Measurements from ENCODE around the gene GABBR2.

The GABBR2 gene

DNA sequence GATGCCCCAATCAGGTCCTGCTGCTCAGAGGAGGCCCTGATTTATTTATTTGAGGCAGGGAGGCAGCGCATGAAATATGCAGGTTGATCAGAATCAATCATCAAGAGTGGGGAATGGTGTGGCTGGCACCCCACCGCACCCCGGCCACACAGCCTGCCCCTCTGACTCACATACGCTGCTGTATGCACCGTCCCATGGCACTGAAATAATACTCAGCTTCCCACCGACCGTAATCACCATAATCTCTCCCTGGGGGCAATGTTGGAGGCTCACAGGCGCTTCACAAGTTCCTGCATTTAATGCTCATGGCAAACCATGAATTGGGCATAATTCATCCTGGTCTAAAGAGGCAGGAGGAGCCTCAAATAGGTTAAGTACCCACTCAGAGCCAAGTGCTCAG is 312.1 kb downstream of the GABBR2 start:
- TF ChIP-seq, protein P1, sequence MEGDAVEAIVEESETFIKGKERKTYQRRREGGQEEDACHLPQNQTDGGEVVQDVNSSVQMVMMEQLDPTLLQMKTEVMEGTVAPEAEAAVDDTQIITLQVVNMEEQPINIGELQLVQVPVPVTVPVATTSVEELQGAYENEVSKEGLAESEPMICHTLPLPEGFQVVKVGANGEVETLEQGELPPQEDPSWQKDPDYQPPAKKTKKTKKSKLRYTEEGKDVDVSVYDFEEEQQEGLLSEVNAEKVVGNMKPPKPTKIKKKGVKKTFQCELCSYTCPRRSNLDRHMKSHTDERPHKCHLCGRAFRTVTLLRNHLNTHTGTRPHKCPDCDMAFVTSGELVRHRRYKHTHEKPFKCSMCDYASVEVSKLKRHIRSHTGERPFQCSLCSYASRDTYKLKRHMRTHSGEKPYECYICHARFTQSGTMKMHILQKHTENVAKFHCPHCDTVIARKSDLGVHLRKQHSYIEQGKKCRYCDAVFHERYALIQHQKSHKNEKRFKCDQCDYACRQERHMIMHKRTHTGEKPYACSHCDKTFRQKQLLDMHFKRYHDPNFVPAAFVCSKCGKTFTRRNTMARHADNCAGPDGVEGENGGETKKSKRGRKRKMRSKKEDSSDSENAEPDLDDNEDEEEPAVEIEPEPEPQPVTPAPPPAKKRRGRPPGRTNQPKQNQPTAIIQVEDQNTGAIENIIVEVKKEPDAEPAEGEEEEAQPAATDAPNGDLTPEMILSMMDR (IDR thresholded peaks at IDR 0.05; ENCODE audit: low read depth, low read length), result no peak
- no peak overlapping the region for H3K4me3 ChIP-seq (replicated peaks in 1 of 2; ENCODE audit: low read depth in 2 of 2, low read length in 2 of 2)
- DNase-seq (ENCODE audit: low read depth in 2 of 2), result no peak

GRCh38 chr9:98396236-98396635 is 312.5 kb downstream of the GABBR2 start:
- TF ChIP-seq, protein P1 (IDR thresholded peaks at IDR 0.05; ENCODE audit: low read depth, low read length), result no peak
- no peak for DNase-seq (ENCODE audit: low read depth in 2 of 2)
- no peak overlapping the region for H3K4me3 ChIP-seq (replicated peaks in 1 of 2; ENCODE audit: low read depth in 2 of 2, low read length in 2 of 2)

- no peak for DNase-seq (ENCODE audit: low read depth in 2 of 2)
- H3K4me3 ChIP-seq (replicated peaks in 1 of 2; ENCODE audit: low read depth in 2 of 2, low read length in 2 of 2), result no peak overlapping the region
- TF ChIP-seq, protein P1 (IDR thresholded peaks at IDR 0.05; ENCODE audit: low read depth, low read length), result no peak
Measured at GRCh38 chr9:98391867-98392266, 316.9 kb downstream of the GABBR2 start.

DNA sequence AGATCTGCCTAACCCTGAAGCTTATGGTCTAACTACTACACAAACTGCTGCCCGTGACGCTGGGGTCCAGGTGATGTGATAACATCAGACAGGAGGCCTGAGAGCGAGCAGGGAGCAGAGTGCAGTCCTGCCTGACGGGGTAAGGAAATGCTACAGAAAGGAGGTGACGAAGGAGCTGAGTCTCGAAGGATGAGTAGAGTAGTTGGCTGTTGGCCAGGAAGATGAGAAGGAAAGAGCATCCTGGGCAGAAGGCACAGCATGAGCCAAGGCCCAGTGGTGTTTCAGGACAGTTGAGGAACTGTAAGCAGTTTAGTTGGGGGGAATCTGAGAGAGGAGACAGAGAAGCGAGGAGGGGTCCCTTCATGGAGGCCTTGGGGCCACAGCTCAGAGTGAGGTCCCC is 317.3 kb downstream of the GABBR2 start:
- H3K4me3 ChIP-seq (replicated peaks in 1 of 2; ENCODE audit: low read depth in 2 of 2, low read length in 2 of 2), result no peak overlapping the region
- peak in 1 of 2 donors; percentile 31 for DNase-seq (ENCODE audit: low read depth in 2 of 2)
- TF ChIP-seq, protein P1 (IDR thresholded peaks at IDR 0.05; ENCODE audit: low read depth, low read length), result no peak

GRCh38 chr9:98385751-98386150 is 323.0 kb downstream of the GABBR2 start:
- H3K4me3 ChIP-seq (replicated peaks in 1 of 2; ENCODE audit: low read depth in 2 of 2, low read length in 2 of 2), result no peak overlapping the region
- TF ChIP-seq, protein P1 (IDR thresholded peaks at IDR 0.05; ENCODE audit: low read depth, low read length), result no peak
- DNase-seq (ENCODE audit: low read depth in 2 of 2), result no peak

DNA sequence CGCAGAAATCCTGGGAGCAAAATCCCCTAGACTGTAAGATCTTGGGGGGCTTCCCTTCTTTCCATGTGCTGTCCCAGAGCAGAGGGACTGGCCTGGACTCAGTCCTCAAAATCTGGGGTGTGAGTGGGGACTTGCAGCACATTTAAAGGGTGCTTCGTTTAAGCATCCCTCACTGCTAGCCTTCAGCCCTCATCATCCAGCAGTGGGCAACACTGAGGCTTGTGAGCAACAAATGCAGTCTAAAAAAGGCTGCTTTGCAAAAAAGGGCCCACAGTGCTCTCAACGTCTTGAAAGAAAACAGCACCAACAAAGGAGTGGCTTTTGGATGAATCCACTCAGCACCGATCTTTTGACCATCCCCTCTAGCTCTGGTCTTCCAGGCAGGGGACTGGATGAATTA is 325.0 kb downstream of the GABBR2 start:
- DNase-seq (ENCODE audit: low read depth in 2 of 2), result peak; percentile 31 to 34
- H3K4me3 ChIP-seq (replicated peaks in 1 of 2; ENCODE audit: low read depth in 2 of 2, low read length in 2 of 2), result no peak overlapping the region
- TF ChIP-seq, protein P1 (IDR thresholded peaks at IDR 0.05; ENCODE audit: low read depth, low read length), result peak; percentile 36
